Measurements from ENCODE around the gene LINGO1.

The LINGO1 gene, protein sequence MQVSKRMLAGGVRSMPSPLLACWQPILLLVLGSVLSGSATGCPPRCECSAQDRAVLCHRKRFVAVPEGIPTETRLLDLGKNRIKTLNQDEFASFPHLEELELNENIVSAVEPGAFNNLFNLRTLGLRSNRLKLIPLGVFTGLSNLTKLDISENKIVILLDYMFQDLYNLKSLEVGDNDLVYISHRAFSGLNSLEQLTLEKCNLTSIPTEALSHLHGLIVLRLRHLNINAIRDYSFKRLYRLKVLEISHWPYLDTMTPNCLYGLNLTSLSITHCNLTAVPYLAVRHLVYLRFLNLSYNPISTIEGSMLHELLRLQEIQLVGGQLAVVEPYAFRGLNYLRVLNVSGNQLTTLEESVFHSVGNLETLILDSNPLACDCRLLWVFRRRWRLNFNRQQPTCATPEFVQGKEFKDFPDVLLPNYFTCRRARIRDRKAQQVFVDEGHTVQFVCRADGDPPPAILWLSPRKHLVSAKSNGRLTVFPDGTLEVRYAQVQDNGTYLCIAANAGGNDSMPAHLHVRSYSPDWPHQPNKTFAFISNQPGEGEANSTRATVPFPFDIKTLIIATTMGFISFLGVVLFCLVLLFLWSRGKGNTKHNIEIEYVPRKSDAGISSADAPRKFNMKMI

DNA sequence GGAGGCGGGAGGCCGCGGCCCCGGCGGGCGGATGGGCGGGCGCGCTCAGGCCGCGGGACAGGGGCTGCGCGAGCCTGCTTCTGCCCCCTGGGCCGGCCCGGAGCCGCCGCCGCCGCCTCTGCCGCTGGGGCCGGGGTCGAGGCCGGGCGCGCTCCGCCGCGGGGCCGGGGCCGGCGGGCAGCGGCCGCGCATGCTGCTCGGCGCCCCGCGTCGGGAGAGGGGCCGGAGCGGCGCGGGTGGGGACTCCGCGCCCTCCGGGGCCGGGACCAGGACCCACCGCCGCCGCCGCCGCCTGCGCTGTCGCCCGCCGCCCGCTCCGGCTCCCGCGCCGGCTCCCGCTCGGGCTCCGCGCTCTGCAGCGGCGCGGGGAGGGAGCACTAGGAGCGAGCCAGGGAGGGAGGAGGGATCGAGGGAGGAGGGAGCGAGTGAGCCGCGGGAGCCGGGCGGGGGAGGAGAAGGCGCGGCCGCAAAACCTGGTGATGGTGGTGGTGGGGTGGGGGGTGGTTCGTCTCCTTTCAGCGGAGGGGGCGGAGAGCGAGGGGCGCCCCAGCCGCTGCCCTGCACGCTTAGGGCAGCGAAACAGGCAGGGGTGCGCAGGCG, at the start of gene LINGO1:
Gene LINGO1, minus strand, starts transcription at position 379 of the 600 bp plus-strand sequence. CDS start 597 bp downstream, outside the sequence.
- no peak for FAIRE-seq
- DNase-seq (ENCODE audit: insufficient read length, low spot score): no peak

DNA sequence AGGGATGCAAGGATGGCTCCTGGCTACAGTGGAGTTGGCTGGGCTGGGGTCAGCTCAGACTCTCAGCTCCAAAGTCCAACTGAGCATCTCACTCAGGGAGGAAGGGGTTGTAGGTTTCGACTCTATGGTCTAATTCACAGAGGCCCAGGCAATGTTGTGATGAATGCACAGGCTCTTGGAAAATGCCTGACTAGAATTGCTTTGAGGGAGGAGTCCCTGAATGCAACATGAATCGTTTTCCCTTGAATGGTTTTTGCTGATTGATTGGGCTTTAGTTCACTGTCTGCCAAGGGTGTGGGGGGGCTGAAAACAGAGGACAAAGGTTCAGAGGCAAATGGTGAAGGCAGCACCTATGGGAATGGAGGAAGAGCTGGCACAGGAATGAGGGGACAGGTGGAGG, 48.6 kb upstream of the LINGO1 start:
- FAIRE-seq (no peak), DNase-seq (ENCODE audit: insufficient read length, low spot score) (no peak)

DNA sequence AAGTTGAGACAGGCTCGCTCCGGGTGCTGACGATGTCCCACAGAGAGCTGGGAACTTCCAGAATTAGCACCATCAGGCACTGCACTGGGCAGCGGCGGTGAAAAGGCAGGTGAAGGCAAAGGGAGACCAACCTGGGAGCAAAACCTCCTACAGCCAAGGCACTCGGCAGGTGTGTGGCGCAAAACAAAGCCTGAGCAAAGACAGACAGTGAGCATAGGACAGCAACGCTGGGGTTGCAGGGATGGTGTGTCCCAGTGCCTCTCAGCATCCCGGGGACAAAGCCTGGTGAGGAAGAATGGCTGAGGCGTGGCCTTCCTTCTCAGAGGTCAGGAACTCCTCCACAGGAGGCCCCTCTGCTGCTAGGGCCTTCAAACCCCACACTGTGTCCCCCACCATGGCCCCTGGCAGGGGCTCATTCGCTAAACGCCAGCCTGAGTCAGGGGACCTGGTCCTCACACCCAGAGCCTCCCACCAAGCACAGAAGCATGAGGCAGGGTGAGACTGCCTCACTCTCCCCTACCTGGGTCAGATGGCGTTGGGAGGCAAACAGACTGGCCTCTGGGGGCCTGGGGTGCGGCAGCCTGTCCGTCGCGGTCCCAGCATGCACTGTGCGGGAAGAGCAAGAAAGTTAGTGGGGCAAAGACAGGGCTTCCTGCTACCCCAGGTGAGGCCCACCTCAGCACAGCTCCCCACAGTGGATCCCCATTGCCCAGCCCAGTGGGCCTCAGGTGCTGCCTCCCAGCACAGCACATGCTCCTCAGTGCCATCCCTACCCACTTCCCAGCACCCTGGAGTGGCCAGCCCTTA, 44.1 kb upstream of the LINGO1 start:
- FAIRE-seq: no peak
- DNase-seq (ENCODE audit: insufficient read length, low spot score): no peak

DNA sequence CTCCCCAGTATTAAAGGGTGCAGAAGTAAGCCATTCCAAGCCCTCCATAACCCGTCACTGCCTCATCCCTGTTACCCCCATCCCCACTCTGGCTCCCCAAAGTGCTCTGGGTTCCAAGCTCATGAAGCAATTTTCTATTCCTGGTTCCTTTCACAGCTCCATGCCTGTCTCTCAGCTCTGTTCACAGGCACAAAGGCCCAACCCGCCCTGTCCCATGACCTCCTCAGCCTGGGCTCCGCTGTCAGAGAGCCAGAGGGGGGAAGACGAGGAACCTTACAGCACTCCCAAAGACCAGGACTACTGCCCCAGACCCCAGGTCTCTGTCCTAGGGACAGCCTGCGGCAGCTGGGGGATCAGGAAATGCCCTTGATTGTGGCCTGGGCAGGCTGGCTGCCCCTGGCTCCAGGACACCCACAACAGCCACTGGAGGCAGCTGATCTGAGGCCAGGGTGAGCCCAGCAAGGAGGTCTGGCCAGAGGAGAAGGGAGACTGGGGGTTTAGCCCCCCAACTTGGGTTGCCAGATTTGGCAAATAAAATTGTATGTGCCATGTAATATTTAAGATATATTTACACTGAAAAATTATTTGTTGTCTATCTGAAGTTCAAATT, 43.2 kb upstream of the LINGO1 start:
- FAIRE-seq (no peak), DNase-seq (ENCODE audit: insufficient read length, low spot score) (no peak)

DNA sequence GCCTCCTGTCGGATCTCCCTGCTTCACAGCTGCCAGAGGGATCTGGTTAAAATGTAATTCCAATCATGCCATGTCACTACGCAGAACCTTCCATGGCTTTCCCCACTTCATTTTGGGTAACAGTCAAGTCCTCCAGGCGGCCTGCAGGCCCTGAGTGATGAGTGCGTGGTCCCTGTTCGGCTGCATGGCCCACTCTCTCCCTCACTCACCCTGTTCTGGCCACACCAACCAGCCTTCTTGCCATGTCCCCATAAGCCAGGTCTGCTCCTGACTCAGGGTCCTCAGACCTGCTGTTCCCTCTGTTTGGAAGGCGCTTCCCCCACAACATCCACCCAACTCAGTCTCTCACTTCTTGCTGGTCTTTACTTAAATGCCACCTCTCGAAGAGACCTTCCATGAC, 41.6 kb upstream of the LINGO1 start:
- DNase-seq (ENCODE audit: insufficient read length, low spot score): no peak
- FAIRE-seq: no peak

DNA sequence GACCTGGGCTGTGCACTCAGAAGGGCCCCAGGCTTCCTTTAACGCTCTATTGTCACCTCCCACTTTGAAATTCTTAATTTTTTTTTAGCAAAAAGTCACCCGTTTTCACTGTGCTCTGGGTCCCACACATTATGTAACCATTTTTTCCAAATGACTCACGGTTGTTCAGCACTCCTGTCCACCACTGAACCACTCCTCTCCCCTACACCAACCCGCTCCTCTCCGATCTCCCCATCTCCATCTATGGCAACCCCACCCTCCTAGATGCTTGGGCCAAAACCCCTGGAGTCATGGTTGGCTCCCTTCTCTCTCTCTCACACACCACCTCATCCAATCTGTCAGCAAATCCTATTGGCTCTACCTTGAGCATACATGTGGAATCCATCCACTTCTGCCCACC, 41.2 kb upstream of the LINGO1 start:
- no peak for FAIRE-seq
- no peak for DNase-seq (ENCODE audit: insufficient read length, low spot score)

DNA sequence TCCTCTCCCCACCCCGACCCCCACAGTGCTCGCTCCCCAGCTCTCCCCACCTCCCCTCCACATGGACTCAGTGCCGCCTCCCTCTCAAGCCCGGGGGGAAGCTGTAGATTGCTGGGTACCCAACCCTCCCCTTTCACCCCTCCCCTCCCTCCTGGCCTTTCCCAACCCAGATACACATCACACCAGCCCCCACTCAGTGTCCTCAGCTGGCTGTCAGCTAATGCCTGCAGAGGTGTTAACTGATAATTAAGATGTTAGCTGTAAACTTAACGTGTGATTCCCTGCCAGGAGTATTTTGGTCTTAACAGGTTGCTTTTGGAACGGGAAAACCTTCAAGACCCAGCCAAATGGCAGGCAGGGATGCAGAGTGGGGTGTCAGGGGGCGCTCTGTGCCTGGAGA, 39.4 kb upstream of the LINGO1 start:
- DNase-seq (ENCODE audit: insufficient read length, low spot score): no peak
- no peak for FAIRE-seq

DNA sequence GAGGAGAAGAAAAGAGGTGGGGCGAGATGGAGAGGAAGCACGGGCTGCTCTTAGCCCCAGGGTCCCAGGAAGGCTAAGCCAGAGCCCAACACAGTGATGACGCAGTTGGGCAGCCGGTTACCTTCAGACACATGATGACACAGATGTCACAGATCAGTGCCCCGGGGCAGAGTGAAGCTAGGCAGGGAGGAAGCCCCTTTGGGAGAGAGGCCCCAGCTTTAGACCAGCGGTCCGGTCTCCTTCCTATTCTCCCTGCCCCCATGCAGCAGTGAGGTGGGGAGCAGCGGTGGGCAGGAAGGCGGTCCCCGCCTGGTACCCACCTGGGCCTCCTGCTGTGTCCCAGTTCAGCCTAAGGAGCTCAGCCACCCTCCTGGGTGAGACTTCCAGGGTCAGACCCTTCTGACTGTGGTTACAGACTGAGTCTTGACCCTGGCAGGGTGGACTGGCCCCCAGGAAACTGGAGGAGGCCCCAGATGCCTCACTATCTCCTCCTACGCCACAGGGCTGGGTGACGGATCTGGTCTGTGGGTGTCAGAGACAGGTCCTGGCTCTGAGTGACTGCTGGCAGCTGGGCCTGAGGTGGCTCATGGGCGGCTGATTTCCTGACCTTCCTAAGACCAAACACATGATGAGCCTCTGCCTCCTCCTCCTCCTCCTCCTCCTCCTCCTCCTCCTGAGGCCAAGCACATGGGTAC, 38.8 kb upstream of the LINGO1 start:
- DNase-seq (ENCODE audit: insufficient read length, low spot score) (no peak), FAIRE-seq (no peak)

DNA sequence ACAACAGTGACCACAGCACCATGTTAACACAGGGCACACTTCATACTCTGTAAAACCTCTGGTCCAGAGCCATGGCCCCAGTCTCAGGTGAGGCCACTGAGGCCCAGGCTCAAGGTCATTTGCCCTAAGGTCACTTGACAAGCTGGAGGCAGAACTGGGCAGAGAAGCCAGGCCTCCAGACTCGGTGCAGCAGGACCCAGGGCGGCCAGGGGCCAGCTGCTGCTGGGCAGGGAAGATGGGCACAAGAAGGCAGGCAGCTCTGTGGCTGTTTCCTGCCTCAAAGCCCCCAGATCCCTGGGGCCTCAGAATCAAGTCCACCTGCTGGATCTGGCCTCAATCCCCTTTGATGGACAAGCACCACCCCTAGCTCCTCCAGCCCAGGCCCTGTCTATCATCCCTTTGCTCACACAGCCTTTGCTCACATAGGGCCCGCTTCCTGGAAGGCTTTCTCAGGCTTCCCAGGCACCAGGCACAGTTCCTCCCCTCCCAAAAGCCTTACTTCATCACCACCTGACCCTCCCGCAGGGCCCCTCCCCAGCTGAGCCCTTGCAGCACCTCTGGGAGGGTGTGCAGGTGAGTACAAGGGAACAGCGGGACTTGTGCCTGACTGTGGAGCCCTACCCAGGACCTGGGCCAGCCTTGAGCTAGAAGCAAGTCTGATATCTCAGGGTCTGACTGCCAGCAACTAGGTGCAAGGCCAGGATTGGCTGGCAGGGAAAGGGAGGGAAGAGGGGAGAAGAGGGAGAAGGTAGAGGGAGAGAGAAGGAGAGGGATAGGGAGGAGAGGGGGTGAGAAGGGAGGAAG, 38.0 kb upstream of the LINGO1 start:
- FAIRE-seq: no peak

DNA sequence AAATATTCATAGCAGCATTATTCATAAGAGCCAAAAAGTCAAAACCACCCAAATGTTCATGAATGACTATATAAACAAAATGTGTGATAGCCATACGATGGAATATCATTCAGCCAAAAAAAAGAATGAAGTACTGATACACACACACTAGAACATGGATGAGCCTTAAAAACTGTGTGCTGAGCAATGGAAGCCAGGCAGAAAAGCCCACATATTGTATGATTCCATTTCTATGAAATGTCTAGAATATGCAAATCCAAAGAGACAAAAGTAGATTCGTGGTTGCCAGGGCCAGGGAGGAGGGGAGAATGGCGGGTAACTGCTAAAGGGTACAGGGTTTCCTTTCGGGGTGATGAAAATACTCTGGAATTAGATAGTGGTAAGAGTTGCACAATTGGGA, 37.2 kb upstream of the LINGO1 start:
- no peak for FAIRE-seq
- DNase-seq (ENCODE audit: insufficient read length, low spot score): no peak

More for the DNA sequence above, 38.0 kb upstream of the LINGO1 start:
- DNase-seq (ENCODE audit: insufficient read length, low spot score): no peak

DNA sequence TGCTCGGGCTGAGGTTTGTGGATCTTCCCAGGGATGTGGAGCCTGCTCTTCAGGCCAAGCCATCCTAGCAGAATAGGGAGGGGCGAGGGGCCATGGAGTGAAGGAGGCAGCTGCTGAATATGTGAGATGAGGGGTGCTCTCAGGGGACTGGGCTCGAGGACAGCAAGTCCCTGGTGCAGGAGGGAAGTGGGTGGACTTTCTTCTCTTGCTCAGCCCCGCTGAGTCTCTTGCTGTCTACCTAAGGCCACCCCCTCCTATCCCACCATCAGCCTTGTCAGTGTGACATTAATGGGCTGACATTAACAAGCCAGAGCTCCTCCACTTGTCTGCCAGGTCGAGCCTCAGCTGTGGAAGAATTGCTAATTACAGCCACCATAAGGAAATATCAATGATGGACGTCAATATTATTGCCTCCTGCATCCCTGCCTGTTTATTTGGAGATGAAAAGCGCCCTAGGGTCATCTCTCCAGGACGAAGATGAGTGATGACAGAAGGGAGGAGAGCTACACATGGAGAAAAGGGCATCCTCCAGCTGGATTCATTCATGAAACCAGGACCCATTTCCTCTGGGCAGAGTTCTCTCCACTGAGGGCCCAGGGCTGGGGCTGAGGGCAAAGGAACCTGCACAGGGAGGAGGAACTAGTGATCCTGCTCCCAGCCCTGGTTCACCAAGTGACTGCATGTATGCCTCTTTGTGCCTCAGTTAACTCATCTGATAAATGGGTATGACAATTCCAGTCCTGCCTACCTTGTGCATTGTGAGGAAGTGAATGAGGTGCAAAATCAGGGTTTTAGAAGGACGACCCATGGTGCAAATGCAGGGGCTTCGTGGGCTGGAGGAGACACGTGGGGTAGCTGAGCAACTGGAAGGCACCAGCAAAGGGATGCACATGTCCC, 34.9 kb upstream of the LINGO1 start:
- FAIRE-seq (no peak), DNase-seq (ENCODE audit: insufficient read length, low spot score) (no peak)

DNA sequence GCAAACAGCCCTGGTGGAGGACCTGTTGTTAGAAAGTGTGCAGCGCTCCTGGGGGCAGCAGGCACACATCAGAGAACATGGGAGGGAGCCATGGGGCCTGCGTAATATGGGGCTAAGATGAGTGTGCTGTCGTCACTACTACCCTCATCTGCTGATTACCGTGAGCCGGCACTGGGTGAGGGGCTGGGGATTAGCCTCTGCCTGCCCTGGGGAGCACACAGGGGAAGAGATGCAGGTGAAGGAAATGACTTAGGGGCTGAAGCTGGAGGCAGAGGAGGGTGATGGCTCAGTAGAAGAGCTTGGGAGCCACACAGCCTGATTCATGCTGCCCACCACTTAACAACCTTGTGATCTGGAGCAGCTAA, 33.6 kb upstream of the LINGO1 start:
- DNase-seq (ENCODE audit: insufficient read length, low spot score) (no peak), FAIRE-seq (no peak)

DNA sequence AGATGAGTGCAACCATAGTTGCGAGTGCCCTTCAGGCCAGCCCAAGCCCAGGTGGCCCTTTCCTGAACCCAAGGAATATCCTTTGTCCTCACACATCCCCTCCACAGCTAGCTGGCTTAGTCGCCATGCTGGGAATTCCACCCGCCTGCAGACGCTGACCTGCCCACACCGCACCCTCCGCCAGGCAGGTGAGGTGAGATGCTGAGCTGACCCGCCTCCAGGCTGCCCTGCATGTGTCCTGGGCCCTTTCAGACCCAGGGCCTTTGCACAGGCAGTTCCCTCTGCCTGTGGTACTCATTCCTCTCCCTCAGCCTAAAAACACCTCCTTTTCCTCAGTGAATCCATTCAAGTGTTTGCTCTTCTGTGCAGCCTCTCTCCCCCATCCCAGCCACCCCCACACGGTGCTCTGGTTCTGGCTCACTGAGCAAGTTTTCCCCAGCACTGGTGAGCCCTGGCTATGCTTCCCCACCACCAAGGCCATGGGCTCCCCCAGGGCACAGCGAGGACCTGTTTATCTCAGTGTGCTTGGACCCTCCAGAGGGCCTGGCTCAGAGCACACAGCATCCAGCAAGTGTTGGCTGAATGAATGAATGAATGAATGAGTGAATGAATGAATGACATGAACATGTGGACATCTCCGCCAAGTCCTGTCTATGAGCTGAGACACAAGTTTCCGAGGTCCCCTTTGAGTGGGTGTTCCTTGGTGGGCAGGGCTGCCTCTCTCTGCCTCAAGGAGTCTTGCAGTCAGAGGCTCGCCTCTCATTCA, 33.0 kb upstream of the LINGO1 start:
- no peak for FAIRE-seq

DNA sequence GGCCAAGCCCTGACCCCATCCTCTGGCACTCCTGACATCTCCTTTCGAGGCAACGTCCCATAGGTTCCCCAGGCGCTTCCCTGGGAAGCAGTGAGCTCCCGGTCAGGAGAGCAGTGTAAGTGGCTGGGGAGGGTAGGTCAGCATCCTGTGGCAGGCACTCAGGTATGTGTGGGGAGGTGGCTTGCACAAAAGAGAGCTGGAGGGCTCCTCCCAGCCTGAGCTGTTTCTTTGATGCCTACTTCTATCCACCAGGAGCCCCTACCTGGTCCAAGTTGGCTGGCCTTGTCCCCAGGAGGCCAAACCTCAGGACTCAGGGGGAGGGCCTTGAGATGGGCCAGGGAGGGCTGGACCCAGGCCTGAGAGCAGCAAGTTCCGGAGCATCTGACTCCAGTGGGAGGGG, 31.7 kb upstream of the LINGO1 start:
- DNase-seq (ENCODE audit: insufficient read length, low spot score) (no peak), FAIRE-seq (no peak)

More for the DNA sequence above, 33.0 kb upstream of the LINGO1 start:
- DNase-seq (ENCODE audit: insufficient read length, low spot score): no peak

DNA sequence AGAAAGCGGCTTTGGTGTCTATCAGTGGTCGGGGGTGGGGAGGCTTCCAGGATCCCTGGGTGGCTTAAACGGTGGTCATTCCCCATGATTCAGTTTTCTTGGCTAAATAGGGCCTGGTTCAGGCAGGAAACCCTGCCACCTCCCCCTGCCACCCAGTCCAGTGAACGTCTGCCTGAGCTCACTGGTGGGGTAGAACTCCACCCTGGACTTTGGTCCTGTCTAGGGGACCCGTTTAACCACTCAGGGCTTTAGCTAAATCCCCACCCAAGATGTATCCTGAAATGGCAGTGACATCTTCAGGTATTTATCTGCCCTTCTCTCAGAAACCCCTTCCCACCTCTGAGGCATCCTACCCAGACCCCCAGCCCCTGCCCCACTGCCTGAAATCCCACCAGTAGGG, 30.5 kb upstream of the LINGO1 start:
- FAIRE-seq: no peak

DNA sequence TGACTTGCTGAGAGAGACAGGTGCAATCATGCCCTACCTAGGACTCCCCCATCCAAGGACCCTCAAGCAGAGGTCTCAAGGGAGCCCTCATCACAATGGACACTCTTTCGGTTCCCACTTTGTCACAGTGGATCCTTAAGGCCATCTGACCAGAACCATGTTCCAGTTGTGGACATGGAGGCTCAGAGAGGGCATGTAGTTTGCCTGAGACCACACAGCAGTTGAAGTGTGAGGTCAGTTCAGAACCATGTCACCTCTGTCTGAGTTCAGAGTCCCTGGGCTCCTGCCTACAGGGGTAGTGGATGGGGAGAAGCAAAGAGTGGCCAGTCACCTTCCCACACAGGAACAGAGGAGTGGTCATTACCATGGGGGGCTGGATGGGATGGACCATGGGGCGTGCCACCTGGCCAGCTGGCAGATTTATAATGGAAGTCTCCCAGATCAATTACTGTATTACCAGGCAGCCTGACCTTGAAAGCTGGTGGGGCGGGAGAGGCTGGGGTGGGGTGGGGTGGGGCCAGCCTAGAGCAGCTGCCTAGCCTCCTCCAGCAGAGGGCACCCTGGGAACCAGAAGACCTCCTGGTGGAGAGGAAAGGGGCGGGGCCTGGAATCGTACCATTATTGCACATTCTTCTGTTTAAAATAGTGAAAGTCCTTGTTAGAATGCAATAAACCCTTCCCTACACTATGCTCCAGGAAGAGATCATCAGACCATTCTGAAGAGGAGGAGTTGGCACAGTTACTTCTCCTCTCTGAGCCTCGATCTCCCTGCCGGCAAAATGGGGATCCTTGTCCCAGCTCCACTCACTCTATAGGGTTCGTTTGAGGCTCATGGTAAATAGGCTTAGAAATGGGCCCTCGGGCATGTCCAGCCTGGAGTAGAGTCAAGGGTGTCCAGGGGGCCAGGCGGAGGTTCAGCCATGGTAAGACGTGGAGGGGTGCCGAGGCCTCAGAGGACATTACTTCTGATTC, 26.9 kb upstream of the LINGO1 start:
- peak; percentile 64 for DNase-seq (ENCODE audit: insufficient read length, low spot score)
- no peak for FAIRE-seq

More for the DNA sequence above, 30.5 kb upstream of the LINGO1 start:
- no peak for DNase-seq (ENCODE audit: insufficient read length, low spot score)

All from GM19239 (cell line).